Natural killer cell (primary cell): Measurements from ENCODE around the gene CHST7. TPM values are rescaled to one million over a fixed set of nuclear protein-coding genes. Genes with fewer than 3 reads are reported as not detected.

ENCODE experiments used
- ATAC-seq, 3 donors: fragments of 150-1000 bp in 2 of 3; fragments of 200-7000 bp in 1 of 3; cut with Tn5 transposase; 1 replicate in 1 of 3; 2 replicates in 2 of 3; pipeline ENCODE4 v1.10.0; 2021; ENCODE audit warnings: mild to moderate bottlenecking in 2 of 3, moderate library complexity in 2 of 3
- DNase-seq, 2 donors: peaks; one replicate each; pipeline versions ENCODE4 v3.0.0 to v3.0.0-alpha.2; 2013 to 2021; ENCODE audit warnings: mixed read lengths in 1 of 2
- H3K27ac ChIP-seq: one replicate; pipeline ENCODE4 v1.5.1; 2013; ENCODE audit warnings: mild to moderate bottlenecking, low read length
- H3K27me3 ChIP-seq: one replicate; pipeline ENCODE4 v1.6.1; 2013; ENCODE audit warnings: low read length; ENCODE audit not compliant: control insufficient read depth, insufficient read depth
- H3K36me3 ChIP-seq: one replicate; pipeline ENCODE4 v1.6.1; 2013; ENCODE audit warnings: low read length; ENCODE audit not compliant: control insufficient read depth, insufficient read depth
- H3K4me1 ChIP-seq: one replicate; pipeline ENCODE4 v1.6.1; 2013; ENCODE audit warnings: low read length; ENCODE audit not compliant: control insufficient read depth, insufficient read depth
- H3K4me3 ChIP-seq: one replicate; pipeline ENCODE4 v1.5.1; 2013; ENCODE audit warnings: low read length
- H3K9me3 ChIP-seq: one replicate; pipeline ENCODE4 v1.6.1; 2013; ENCODE audit warnings: low read length; ENCODE audit not compliant: control insufficient read depth, insufficient read depth
- H3K27ac Mint-ChIP-seq, 2 donors: one replicate each; pipeline ENCODE4 v1.8.0; 2022; ENCODE audit warnings: mild to moderate bottlenecking in 2 of 2, mixed read lengths in 2 of 2, moderate library complexity in 1 of 2
- H3K27me3 Mint-ChIP-seq, 2 donors: one replicate each; pipeline ENCODE4 v1.8.0; 2022; ENCODE audit warnings: low read depth in 2 of 2, mixed read lengths in 2 of 2
- H3K36me3 Mint-ChIP-seq: one replicate; pipeline ENCODE4 v1.8.0; 2022; ENCODE audit warnings: mixed read lengths
- H3K4me1 Mint-ChIP-seq, 2 donors: one replicate each; pipeline ENCODE4 v1.8.0; 2022; ENCODE audit warnings: mixed read lengths in 2 of 2
- H3K4me3 Mint-ChIP-seq: one replicate; pipeline ENCODE4 v1.8.0; 2022; ENCODE audit warnings: mild to moderate bottlenecking, moderate library complexity, mixed read lengths
- H3K9me3 Mint-ChIP-seq, 2 donors: one replicate each; pipeline ENCODE4 v1.8.0; 2022; ENCODE audit warnings: mixed read lengths in 2 of 2
- CTCF ChIP-seq: fragments of 200-600 bp; IDR thresholded peaks from one replicate; pipeline ENCODE4 v1.8.0; 2022; ENCODE audit warnings: antibody characterized with exemption
- WGBS: methylation state at CpG from one replicate; pipeline ENCODE4 v1.1.7; 2013; ENCODE audit warnings: missing lambda C conversion rate; ENCODE audit not compliant: insufficient coverage; 5-methylcytosine and 5-hydroxymethylcytosine counted together
- intact Hi-C: fragments of 100-400 bp; cut with micrococcal nuclease; formaldehyde crosslinking; loops from one replicate; pipeline ENCODE4 v1.14.2; 2022
- total RNA-seq, 4 donors: library from RNA; stranded (reverse); fragments of 120-200 nt in 1 of 4; gene quantifications; one replicate each; pipeline versions ENCODE4 v1.2.3 to v1.2.4, GENCODE V29; 2013 to 2022

The CHST7 gene
- total RNA-seq, 3 donors from 2014 or later (not counting 1 experiment from before 2014, with no cell fraction given) = 8.7 to 15.9 (median 11.8) TPM

- TF ChIP-seq CTCF = no peak
- ATAC-seq (no peak), DNase-seq (no peak)
- peak overlapping the region in 1 of 2 donors; percentile 42 for H3K27ac Mint-ChIP-seq
- WGBS = 25% methylated on average over 6 of the region's 6 CpGs
- no peaks in the 10 kb centered on the region for H3K36me3 Mint-ChIP-seq
- no peak overlapping the region for H3K27ac ChIP-seq
- H3K4me1 Mint-ChIP-seq = peaks cover 20 to 32% of the 10 kb centered on the region in 2 donors
- no peak overlapping the region for H3K4me3 ChIP-seq
- H3K4me1 ChIP-seq = peaks cover 31% of the 10 kb centered on the region
- no peaks in the 10 kb centered on the region for H3K27me3 Mint-ChIP-seq
- H3K27me3 ChIP-seq = no peaks in the 10 kb centered on the region
- no peaks in the 10 kb centered on the region for H3K9me3 ChIP-seq
- no peaks in the 10 kb centered on the region for H3K36me3 ChIP-seq
- no peaks in the 10 kb centered on the region for H3K9me3 Mint-ChIP-seq
- intact Hi-C loops = no loop called here
- H3K4me3 Mint-ChIP-seq = peak overlapping the region; percentile 37
These were observed 2.4 kb downstream of the CHST7 start for GRCh38 chrX:46575991-46576392.

GRCh38 chrX:46576458-46576857, 2.9 kb downstream of the CHST7 start:
- H3K27me3 Mint-ChIP-seq = no peaks in the 10 kb centered on the region
- no peak overlapping the region for H3K4me3 ChIP-seq
- 100% methylated on average over 1 of the region's 3 CpGs for WGBS
- no peaks in the 10 kb centered on the region for H3K36me3 Mint-ChIP-seq
- DNase-seq (no peak), ATAC-seq (no peak)
- no peaks in the 10 kb centered on the region for H3K9me3 ChIP-seq
- peaks cover 31% of the 10 kb centered on the region for H3K4me1 ChIP-seq
- H3K27me3 ChIP-seq = no peaks in the 10 kb centered on the region
- no peaks in the 10 kb centered on the region for H3K36me3 ChIP-seq
- no peak for TF ChIP-seq CTCF
- H3K27ac Mint-ChIP-seq = peak overlapping the region in 1 of 2 donors; percentile 42
- intact Hi-C loops = no loop called here
- H3K4me1 Mint-ChIP-seq = peaks cover 20 to 32% of the 10 kb centered on the region in 2 donors
- H3K9me3 Mint-ChIP-seq = no peaks in the 10 kb centered on the region
- H3K4me3 Mint-ChIP-seq = peak overlapping the region; percentile 14
- H3K27ac ChIP-seq = no peak overlapping the region

- no peak overlapping the region for H3K4me3 ChIP-seq
These were observed 3.8 kb downstream of the CHST7 start for GRCh38 chrX:46577221-46578005.

More at GRCh38 chrX:46577221-46578005, 3.8 kb downstream of the CHST7 start:
- no peak overlapping the region for H3K27ac ChIP-seq
- peaks cover 22% of the 10 kb centered on the region for H3K4me1 ChIP-seq
- Mint-ChIP-seq H3K4me1 (peaks cover 15 to 23% of the 10 kb centered on the region in 2 donors), H3K27me3 (no peaks in the 10 kb centered on the region), H3K4me3 (peak overlapping the region; percentile 35), H3K27ac (no peak overlapping the region), H3K36me3 (no peaks in the 10 kb centered on the region), H3K9me3 (no peaks in the 10 kb centered on the region)
- H3K9me3 ChIP-seq = no peaks in the 10 kb centered on the region
- 90% methylated on average over 4 of the region's 7 CpGs for WGBS
- no peak for ATAC-seq
- no peaks in the 10 kb centered on the region for H3K27me3 ChIP-seq
- TF ChIP-seq CTCF = no peak
- no peaks in the 10 kb centered on the region for H3K36me3 ChIP-seq
- DNase-seq = no peak
- intact Hi-C loops = no loop called here
